K562 (cell line): Measurements from ENCODE around the gene SCARF2. TPM values are rescaled to one million over a fixed set of nuclear protein-coding genes. Genes with fewer than 3 reads are reported as not detected.

Experiments
- ATF4 ChIP-seq: fragments of 450-650 bp; formaldehyde crosslinking; IDR thresholded peaks from 2 replicates; pipeline ENCODE4 v1.4.0; 2022; ENCODE audit warnings: mild to moderate bottlenecking, moderate library complexity
- CHD7 ChIP-seq: fragments of 200-600 bp; sonication (generic); IDR thresholded peaks from one replicate; pipeline ENCODE4 v1.6.1; 2012; ENCODE audit warnings: mild to moderate bottlenecking, low read depth, low read length, inconsistent platforms
- DACH1 ChIP-seq: fragments of 450-650 bp; IDR thresholded peaks from 2 replicates; pipeline ENCODE4 v1.6.1; 2018; ENCODE audit not compliant: partially characterized antibody
- ELK3 ChIP-seq: fragments of 450-650 bp; formaldehyde crosslinking; IDR thresholded peaks from 2 replicates; pipeline ENCODE4 v1.4.0; 2020; ENCODE audit warnings: mild to moderate bottlenecking
- FIP1L1 ChIP-seq: fragments of 200-400 bp; formaldehyde crosslinking; IDR thresholded peaks from 2 replicates; pipeline ENCODE4 v1.6.1; 2018; ENCODE audit warnings: mild to moderate bottlenecking, low read depth, low read length; ENCODE audit not compliant: poor library complexity, severe bottlenecking
- HOXB6 ChIP-seq: fragments of 250-450 bp; sonication (Bioruptor Pico); IDR thresholded peaks from 2 replicates; pipeline ENCODE4 v1.5.1; 2022; ENCODE audit warnings: mild to moderate bottlenecking, borderline replicate concordance
- MEF2D ChIP-seq: conservative IDR thresholded peaks from 2 replicates; pipeline ENCODE4 v1.6.1; 2016; ENCODE audit warnings: low read depth, missing genetic modification characterization, missing compliant biosample characterization
- NFATC3 ChIP-seq: fragments of 450-650 bp; IDR thresholded peaks from 2 replicates; pipeline ENCODE4 v1.6.1; 2017; ENCODE audit warnings: mild to moderate bottlenecking
- PHB ChIP-seq: fragments of 250-450 bp; sonication (Bioruptor Pico); IDR thresholded peaks from 2 replicates; pipeline ENCODE4 v1.5.0; 2021
- SIN3B ChIP-seq: fragments of 450-650 bp; IDR thresholded peaks from 2 replicates; pipeline ENCODE4 v1.6.1; 2017; ENCODE audit warnings: low read depth, mild to moderate bottlenecking, moderate library complexity
- ZKSCAN1 ChIP-seq: fragments of 150-350 bp; IDR thresholded peaks from 2 replicates; pipeline ENCODE4 v1.6.1; 2016; ENCODE audit warnings: low read depth, low read length
- ZNF143 ChIP-seq: sonication (generic); formaldehyde crosslinking; IDR thresholded peaks from 2 replicates; pipeline ENCODE4 v1.9.0; 2022; ENCODE audit warnings: mild to moderate bottlenecking, missing genetic modification reagents
- polyA plus RNA-seq, 8 experiments: library from polyadenylated mRNA; depleted of rRNA in 4 of 8; stranded (reverse) in 5 of 8; unstranded in 3 of 8; fragments of >200 nt; fragmentation: Nextera tagmentation in 2 of 8; fragmentation: Illumina TruSeq in 1 of 8; extraction: Ambion mirVana in 2 of 8; extraction: Trizol in 1 of 8; gene quantifications; 2 replicates each; pipeline versions ENCODE4 v1.2.1 to v1.2.3, GENCODE V29; 2011 to 2014; ENCODE audit warnings: inconsistent platforms in 1 of 8, missing spikeins in 1 of 8
- total RNA-seq, 7 experiments: library from RNA; depleted of rRNA in 6 of 7; stranded (reverse); fragments of >200 nt in 6 of 7; fragmentation: Illumina TruSeq in 2 of 7; extraction: Trizol in 2 of 7; gene quantifications; 2 replicates each; pipeline versions ENCODE4 v1.2.1 to v1.2.3, GENCODE V29; 2011 to 2021; ENCODE audit warnings: low replicate concordance in 1 of 7
- TF ChIP-seq, protein P1 (sequence below): fragments of 250-450 bp; sonication (Bioruptor Pico); IDR thresholded peaks from 2 replicates; pipeline ENCODE4 v1.4.0; 2020; ENCODE audit warnings: mild to moderate bottlenecking

The SCARF2 gene
- total and polyA plus RNA-seq, 9 of the 15 experiments (the other 6 are each of a cell fraction or from before 2014, with no cell fraction given): 0.06 to 0.32 (median 0.21) TPM; not detected in 5

DNA sequence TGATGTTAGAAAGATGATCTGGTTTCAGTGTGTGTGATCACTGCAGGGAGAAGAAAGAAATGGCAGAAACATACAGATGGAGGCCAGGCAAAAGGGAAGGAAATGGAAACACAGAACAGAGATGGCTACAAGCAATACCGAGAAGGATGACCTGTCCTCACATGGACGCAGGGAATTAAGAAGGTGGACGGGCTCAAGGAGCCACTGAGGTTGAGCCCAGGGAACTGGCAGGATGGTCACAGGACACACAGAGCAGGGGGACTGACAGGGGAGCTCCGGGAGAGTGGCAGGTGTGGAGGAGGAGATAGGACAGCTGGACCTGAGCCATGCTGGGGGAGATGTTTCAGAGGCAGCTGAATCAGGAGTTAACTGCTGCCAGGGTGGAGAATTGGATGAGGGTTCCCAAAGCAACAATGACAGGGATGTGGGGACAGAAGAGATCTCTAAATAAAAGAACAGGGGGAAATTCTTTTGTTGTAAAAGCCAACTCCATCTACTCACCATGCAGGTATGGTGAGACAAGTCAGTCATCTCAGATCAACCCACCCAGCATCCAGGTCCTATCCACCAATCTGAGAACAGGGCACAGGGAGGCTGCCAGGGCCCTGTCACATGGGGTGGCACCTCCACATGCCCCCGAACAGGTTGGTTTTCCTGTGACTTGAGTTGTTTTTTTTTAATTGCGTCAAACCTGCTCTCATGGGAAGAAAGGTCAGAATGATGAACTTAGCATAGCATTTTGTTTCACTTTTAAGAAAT, 31.7 kb upstream of the SCARF2 start (continued):
- TF ChIP-seq CHD7 (no peak), MEF2D (tag) (no peak), SIN3B (no peak), HOXB6 (CRISPR knock-in tag) (no peak), ELK3 (no peak), NFATC3 (no peak), FIP1L1 (no peak), ZNF143 (CRISPR knock-in tag) (no peak), ATF4 (CRISPR knock-in tag) (no peak), ZKSCAN1 (no peak), PHB (CRISPR knock-in tag) (no peak), DACH1 (peak; percentile 24)
- TF ChIP-seq, protein P1, sequence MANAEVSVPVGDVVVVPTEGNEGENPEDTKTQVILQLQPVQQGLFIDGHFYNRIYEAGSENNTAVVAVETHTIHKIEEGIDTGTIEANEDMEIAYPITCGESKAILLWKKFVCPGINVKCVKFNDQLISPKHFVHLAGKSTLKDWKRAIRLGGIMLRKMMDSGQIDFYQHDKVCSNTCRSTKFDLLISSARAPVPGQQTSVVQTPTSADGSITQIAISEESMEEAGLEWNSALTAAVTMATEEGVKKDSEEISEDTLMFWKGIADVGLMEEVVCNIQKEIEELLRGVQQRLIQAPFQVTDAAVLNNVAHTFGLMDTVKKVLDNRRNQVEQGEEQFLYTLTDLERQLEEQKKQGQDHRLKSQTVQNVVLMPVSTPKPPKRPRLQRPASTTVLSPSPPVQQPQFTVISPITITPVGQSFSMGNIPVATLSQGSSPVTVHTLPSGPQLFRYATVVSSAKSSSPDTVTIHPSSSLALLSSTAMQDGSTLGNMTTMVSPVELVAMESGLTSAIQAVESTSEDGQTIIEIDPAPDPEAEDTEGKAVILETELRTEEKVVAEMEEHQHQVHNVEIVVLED (CRISPR knock-in tag): no peak
